OCI-LY1 (cell line): ENCODE data around the gene ZFAND5.

Source experiments
- H2AFZ ChIP-seq: fragments of 200-600 bp; sonication (generic), shearing (Covaris generic); 2 replicates; pipeline ENCODE4 v1.6.0; 2014; ENCODE audit warnings: antibody characterized with exemption, mild to moderate bottlenecking, low read length
- H3F3A ChIP-seq: fragments of 200-600 bp; sonication (generic), shearing (Covaris generic); 2 replicates; pipeline ENCODE4 v1.6.0; 2014; ENCODE audit warnings: mild to moderate bottlenecking, antibody characterized with exemption, low read length, moderate library complexity; ENCODE audit not compliant: insufficient read depth
- H3K27ac ChIP-seq: fragments of 200-600 bp; sonication (generic); 2 replicates; pipeline ENCODE4 v1.5.1; 2014; ENCODE audit warnings: low read length, mixed run types, mild to moderate bottlenecking, low read depth; ENCODE audit not compliant: poor library complexity, severe bottlenecking
- H3K27me3 ChIP-seq: fragments of 200-600 bp; sonication (generic); 2 replicates; pipeline ENCODE4 v1.6.0; 2014; ENCODE audit warnings: antibody characterized with exemption, mild to moderate bottlenecking, low read length, moderate library complexity; ENCODE audit not compliant: insufficient read depth
- H3K36me3 ChIP-seq: fragments of 200-600 bp; sonication (generic); 2 replicates; pipeline ENCODE4 v1.6.1; 2014; ENCODE audit warnings: mild to moderate bottlenecking, antibody characterized with exemption, low read length, moderate library complexity, mixed read lengths; ENCODE audit not compliant: insufficient read depth
- H3K4me1 ChIP-seq: fragments of 200-600 bp; sonication (generic); 2 replicates; pipeline ENCODE4 v1.5.1; 2014; ENCODE audit warnings: mild to moderate bottlenecking, low read length, moderate library complexity; ENCODE audit not compliant: insufficient read depth, severe bottlenecking
- H3K4me2 ChIP-seq: fragments of 200-600 bp; sonication (generic), shearing (Covaris generic); 2 replicates; pipeline ENCODE4 v1.6.1; 2014; ENCODE audit warnings: low read length
- H3K4me3 ChIP-seq: fragments of 200-600 bp; sonication (generic); 2 replicates; pipeline ENCODE4 v1.5.1; 2014; ENCODE audit warnings: low read length, low read depth, mild to moderate bottlenecking, mixed read lengths; ENCODE audit not compliant: poor library complexity, severe bottlenecking
- H3K79me2 ChIP-seq: fragments of 200-600 bp; shearing (Covaris generic); 2 replicates; pipeline ENCODE4 v1.6.1; 2016; ENCODE audit warnings: mixed run types, low read length, mixed read lengths; ENCODE audit not compliant: insufficient read depth
- H3K9ac ChIP-seq: fragments of 200-600 bp; sonication (generic), shearing (Covaris generic); 2 replicates; pipeline ENCODE4 v1.6.1; 2014; ENCODE audit warnings: mild to moderate bottlenecking, low read length, mixed read lengths
- H3K9me2 ChIP-seq: fragments of 200-600 bp; sonication (generic), shearing (Covaris generic); 2 replicates; pipeline ENCODE4 v1.6.1; 2014; ENCODE audit warnings: low read depth, mild to moderate bottlenecking, low read length, mixed read lengths
- H3K9me3 ChIP-seq: fragments of 200-600 bp; shearing (Covaris generic); 2 replicates; pipeline ENCODE4 v1.6.1; 2014; ENCODE audit warnings: low read length, mixed read lengths
- H4K20me1 ChIP-seq: fragments of 200-600 bp; sonication (generic), shearing (Covaris generic); 2 replicates; pipeline ENCODE4 v1.6.0; 2016; ENCODE audit warnings: mild to moderate bottlenecking, low read length; ENCODE audit not compliant: insufficient read depth
- EZH2 ChIP-seq: fragments of 200-600 bp; sonication (generic), shearing (Covaris generic); IDR thresholded peaks from 2 replicates; pipeline ENCODE4 v1.8.0; 2017; ENCODE audit warnings: borderline replicate concordance, mixed run types, mild to moderate bottlenecking, antibody characterized with exemption, low read length, moderate library complexity, mixed read lengths
- TF ChIP-seq, protein P1 (sequence below): fragments of 200-600 bp; sonication (generic), shearing (Covaris generic); IDR thresholded peaks from 2 replicates; pipeline ENCODE4 v1.5.1; 2017; ENCODE audit warnings: mild to moderate bottlenecking, antibody characterized with exemption, low read length, moderate library complexity, mixed read lengths

Gene ZFAND5

DNA sequence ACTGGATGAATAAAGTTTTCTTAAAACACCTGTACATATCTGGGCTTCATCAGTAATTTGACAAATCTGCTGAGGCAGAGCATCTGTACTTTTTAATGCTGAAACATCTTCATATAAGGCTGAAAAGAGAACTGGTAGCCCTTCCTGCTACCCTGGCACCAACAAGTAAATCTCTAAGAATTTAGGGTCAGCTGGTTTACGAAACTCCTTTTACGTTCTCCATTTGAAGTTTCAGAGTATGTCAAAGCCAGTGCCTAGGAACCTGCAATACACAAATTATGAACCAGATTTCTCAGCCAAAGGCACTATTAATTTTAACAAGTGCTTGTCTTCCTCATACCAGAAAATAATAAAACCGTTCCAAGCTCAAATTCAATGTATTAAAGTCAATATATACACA lies 3.8 kb downstream of the ZFAND5 start:
- H3K9ac ChIP-seq = no peak overlapping the region
- no peaks in the 10 kb centered on the region for H3K9me3 ChIP-seq
- H4K20me1 ChIP-seq = peaks cover 9% of the 10 kb centered on the region
- no peak for TF ChIP-seq EZH2
- TF ChIP-seq, protein P1, sequence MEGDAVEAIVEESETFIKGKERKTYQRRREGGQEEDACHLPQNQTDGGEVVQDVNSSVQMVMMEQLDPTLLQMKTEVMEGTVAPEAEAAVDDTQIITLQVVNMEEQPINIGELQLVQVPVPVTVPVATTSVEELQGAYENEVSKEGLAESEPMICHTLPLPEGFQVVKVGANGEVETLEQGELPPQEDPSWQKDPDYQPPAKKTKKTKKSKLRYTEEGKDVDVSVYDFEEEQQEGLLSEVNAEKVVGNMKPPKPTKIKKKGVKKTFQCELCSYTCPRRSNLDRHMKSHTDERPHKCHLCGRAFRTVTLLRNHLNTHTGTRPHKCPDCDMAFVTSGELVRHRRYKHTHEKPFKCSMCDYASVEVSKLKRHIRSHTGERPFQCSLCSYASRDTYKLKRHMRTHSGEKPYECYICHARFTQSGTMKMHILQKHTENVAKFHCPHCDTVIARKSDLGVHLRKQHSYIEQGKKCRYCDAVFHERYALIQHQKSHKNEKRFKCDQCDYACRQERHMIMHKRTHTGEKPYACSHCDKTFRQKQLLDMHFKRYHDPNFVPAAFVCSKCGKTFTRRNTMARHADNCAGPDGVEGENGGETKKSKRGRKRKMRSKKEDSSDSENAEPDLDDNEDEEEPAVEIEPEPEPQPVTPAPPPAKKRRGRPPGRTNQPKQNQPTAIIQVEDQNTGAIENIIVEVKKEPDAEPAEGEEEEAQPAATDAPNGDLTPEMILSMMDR = no peak
- H2AFZ ChIP-seq = no peak overlapping the region
- peaks cover 35% of the 10 kb centered on the region for H3K4me1 ChIP-seq
- no peaks in the 10 kb centered on the region for H3K27me3 ChIP-seq
- H3K36me3 ChIP-seq = peaks cover 73% of the 10 kb centered on the region
- H3K9me2 ChIP-seq = no peaks in the 10 kb centered on the region
- peaks cover 72% of the 10 kb centered on the region for H3K79me2 ChIP-seq
- no peak overlapping the region for H3K4me2 ChIP-seq
- H3K27ac ChIP-seq = no peak overlapping the region
- no peak overlapping the region for H3K4me3 ChIP-seq
- no peaks in the 10 kb centered on the region for H3F3A ChIP-seq

DNA sequence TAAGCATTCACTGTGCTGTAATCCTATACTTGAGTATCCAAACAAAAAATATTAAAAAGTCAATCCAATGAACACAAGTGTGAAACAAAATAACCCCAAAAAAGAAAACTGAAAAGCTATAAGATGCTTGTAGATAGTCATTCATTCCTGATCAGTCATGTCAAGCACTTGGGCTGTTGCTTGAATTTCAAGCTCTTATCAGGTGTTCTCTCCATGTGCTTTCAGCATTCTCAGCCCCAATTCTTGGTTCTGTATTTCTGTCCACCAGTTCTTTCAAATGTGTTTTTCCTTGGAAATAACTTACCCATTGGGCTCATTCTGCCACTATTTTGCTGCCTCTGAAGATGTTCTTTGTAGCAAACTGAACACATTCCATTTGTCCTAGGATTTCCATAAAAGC lies 4.7 kb downstream of the ZFAND5 start:
- H3K4me3 ChIP-seq = no peak overlapping the region
- H4K20me1 ChIP-seq = peaks cover 9% of the 10 kb centered on the region
- no peak overlapping the region for H2AFZ ChIP-seq
- H3K4me1 ChIP-seq = peaks cover 26% of the 10 kb centered on the region
- no peaks in the 10 kb centered on the region for H3K9me2 ChIP-seq
- H3F3A ChIP-seq = no peaks in the 10 kb centered on the region
- H3K9me3 ChIP-seq = no peaks in the 10 kb centered on the region
- H3K27me3 ChIP-seq = no peaks in the 10 kb centered on the region
- H3K9ac ChIP-seq = no peak overlapping the region
- peaks cover 72% of the 10 kb centered on the region for H3K79me2 ChIP-seq
- no peak overlapping the region for H3K27ac ChIP-seq
- H3K4me2 ChIP-seq = no peak overlapping the region
- peaks cover 82% of the 10 kb centered on the region for H3K36me3 ChIP-seq
- no peak for TF ChIP-seq EZH2
- TF ChIP-seq, protein P1 = no peak

DNA sequence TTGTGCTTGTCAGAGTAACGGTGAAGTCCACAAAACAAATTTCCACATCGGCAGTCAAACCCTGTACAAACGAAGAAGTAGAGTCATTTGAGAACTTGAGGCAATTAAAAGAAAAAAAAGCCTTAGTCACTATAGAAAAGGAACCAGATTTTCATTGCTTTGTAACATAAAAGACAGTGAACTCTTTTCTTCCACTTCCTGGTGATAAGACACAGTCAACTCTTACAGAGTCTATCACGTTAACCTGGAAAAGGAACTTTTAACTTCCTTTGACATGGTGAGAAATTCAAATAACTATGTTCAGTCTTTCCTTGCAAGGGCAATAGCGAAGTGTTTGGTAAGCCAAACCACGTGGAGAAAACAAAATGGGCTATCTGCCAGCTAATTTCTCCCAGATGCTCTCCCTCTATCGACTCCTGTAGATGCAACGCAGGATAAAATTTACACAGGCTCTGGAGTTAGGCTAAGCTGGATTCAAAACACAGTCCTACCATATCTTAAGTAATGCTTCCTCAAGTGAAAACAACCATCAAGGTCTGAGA lies 8.9 kb downstream of the ZFAND5 start:
- Histone ChIP-seq H3K27me3 (no peaks in the 10 kb centered on the region), H3K9me3 (no peaks in the 10 kb centered on the region), H3K9me2 (no peaks in the 10 kb centered on the region), H4K20me1 (peaks cover 2% of the 10 kb centered on the region; the same call in 1 of the 2 replicates), H3K79me2 (peaks cover 39% of the 10 kb centered on the region), H3K36me3 (peaks cover 77% of the 10 kb centered on the region), H3K4me1 (no peaks in the 10 kb centered on the region), H3K27ac (no peak overlapping the region), H2AFZ (no peak overlapping the region), H3F3A (no peaks in the 10 kb centered on the region), H3K9ac (no peak overlapping the region), H3K4me2 (no peak overlapping the region), H3K4me3 (no peak overlapping the region)
- TF ChIP-seq EZH2 = no peak
- TF ChIP-seq, protein P1 = no peak
